SK-N-SH (cell line): ENCODE results near the gene TCHHL1.

ENCODE experiments used
- CHD2 ChIP-seq: fragments of 150-350 bp; IDR thresholded peaks from 2 replicates; pipeline ENCODE4 v1.6.1; 2018; ENCODE audit warnings: low read length; ENCODE audit not compliant: partially characterized antibody
- GATA2 ChIP-seq: sonication (generic); formaldehyde crosslinking; IDR thresholded peaks from 2 replicates; pipeline ENCODE4 v1.5.0; 2020; ENCODE audit warnings: mild to moderate bottlenecking, missing genetic modification reagents
- JUND ChIP-seq: IDR thresholded peaks from 2 replicates; pipeline ENCODE4 v1.4.0; 2012
- NRF1 ChIP-seq: IDR thresholded peaks from 2 replicates; pipeline ENCODE4 v1.6.1; 2012; ENCODE audit warnings: low read depth, mild to moderate bottlenecking, low read length
- PBX3 ChIP-seq: IDR thresholded peaks from 2 replicates; pipeline ENCODE4; 2012
- POLR2AphosphoS5 ChIP-seq: IDR thresholded peaks from 2 replicates; pipeline ENCODE4 v1.6.1; 2012; ENCODE audit warnings: low read depth, low read length
- RAD21 ChIP-seq: IDR thresholded peaks from 2 replicates; pipeline ENCODE4 v1.6.1; 2012; ENCODE audit warnings: mild to moderate bottlenecking, low read length
- REST ChIP-seq: IDR thresholded peaks from 2 replicates; pipeline ENCODE4 v1.6.1; 2012; ENCODE audit warnings: mild to moderate bottlenecking, low read depth, low read length, moderate library complexity
- RFX5 ChIP-seq: IDR thresholded peaks from 2 replicates; pipeline ENCODE4 v1.6.1; 2012; ENCODE audit warnings: mild to moderate bottlenecking, improper control_type of control experiment, low read length
- TEAD4 ChIP-seq: IDR thresholded peaks from 2 replicates; pipeline ENCODE4 v1.4.0; 2012; ENCODE audit warnings: mild to moderate bottlenecking, borderline replicate concordance; ENCODE audit not compliant: insufficient read depth
- YY1 ChIP-seq: IDR thresholded peaks from 2 replicates; pipeline ENCODE4 v1.4.0; 2012; ENCODE audit warnings: low read depth, mild to moderate bottlenecking
- TF ChIP-seq, protein P1 (sequence below): fragments of 200-600 bp; sonication (generic); IDR thresholded peaks from 2 replicates; pipeline ENCODE4 v1.6.1; 2017; ENCODE audit warnings: antibody characterized with exemption, mild to moderate bottlenecking, moderate library complexity
- TF ChIP-seq, protein P2 (sequence below): IDR thresholded peaks from 2 replicates; pipeline ENCODE4 v1.4.0; 2012; ENCODE audit warnings: low read depth, borderline replicate concordance
- TF ChIP-seq, protein P3 (sequence below): fragments of 150-350 bp; IDR thresholded peaks from 2 replicates; pipeline ENCODE4 v1.6.1; 2017; ENCODE audit warnings: antibody characterized with exemption, low read length, low read depth, borderline replicate concordance

GRCh38 chr1:152084853-152085252, 4.0 kb downstream of the TCHHL1 start:
- TF ChIP-seq JUND, result no peak
- TF ChIP-seq, protein P1, sequence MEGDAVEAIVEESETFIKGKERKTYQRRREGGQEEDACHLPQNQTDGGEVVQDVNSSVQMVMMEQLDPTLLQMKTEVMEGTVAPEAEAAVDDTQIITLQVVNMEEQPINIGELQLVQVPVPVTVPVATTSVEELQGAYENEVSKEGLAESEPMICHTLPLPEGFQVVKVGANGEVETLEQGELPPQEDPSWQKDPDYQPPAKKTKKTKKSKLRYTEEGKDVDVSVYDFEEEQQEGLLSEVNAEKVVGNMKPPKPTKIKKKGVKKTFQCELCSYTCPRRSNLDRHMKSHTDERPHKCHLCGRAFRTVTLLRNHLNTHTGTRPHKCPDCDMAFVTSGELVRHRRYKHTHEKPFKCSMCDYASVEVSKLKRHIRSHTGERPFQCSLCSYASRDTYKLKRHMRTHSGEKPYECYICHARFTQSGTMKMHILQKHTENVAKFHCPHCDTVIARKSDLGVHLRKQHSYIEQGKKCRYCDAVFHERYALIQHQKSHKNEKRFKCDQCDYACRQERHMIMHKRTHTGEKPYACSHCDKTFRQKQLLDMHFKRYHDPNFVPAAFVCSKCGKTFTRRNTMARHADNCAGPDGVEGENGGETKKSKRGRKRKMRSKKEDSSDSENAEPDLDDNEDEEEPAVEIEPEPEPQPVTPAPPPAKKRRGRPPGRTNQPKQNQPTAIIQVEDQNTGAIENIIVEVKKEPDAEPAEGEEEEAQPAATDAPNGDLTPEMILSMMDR, result no peak
- no peak for TF ChIP-seq RAD21
- TF ChIP-seq YY1, result no peak
- TF ChIP-seq RFX5, result no peak
- TF ChIP-seq PBX3, result no peak
- no peak for TF ChIP-seq TEAD4
- TF ChIP-seq GATA2 (CRISPR knock-in tag), result no peak
- no peak for TF ChIP-seq NRF1
- TF ChIP-seq, protein P2, sequence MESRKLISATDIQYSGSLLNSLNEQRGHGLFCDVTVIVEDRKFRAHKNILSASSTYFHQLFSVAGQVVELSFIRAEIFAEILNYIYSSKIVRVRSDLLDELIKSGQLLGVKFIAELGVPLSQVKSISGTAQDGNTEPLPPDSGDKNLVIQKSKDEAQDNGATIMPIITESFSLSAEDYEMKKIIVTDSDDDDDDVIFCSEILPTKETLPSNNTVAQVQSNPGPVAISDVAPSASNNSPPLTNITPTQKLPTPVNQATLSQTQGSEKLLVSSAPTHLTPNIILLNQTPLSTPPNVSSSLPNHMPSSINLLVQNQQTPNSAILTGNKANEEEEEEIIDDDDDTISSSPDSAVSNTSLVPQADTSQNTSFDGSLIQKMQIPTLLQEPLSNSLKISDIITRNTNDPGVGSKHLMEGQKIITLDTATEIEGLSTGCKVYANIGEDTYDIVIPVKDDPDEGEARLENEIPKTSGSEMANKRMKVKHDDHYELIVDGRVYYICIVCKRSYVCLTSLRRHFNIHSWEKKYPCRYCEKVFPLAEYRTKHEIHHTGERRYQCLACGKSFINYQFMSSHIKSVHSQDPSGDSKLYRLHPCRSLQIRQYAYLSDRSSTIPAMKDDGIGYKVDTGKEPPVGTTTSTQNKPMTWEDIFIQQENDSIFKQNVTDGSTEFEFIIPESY, result no peak
- TF ChIP-seq REST, result no peak
- TF ChIP-seq POLR2AphosphoS5, result no peak
- TF ChIP-seq, protein P3, sequence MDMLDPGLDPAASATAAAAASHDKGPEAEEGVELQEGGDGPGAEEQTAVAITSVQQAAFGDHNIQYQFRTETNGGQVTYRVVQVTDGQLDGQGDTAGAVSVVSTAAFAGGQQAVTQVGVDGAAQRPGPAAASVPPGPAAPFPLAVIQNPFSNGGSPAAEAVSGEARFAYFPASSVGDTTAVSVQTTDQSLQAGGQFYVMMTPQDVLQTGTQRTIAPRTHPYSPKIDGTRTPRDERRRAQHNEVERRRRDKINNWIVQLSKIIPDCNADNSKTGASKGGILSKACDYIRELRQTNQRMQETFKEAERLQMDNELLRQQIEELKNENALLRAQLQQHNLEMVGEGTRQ, result no peak
- TF ChIP-seq CHD2, result no peak
